Measurements from ENCODE around the gene OOSP4B. TPM values are rescaled to one million over a fixed set of nuclear protein-coding genes. Genes with fewer than 3 reads are reported as not detected.
"Not testable (repeated sequence)": the region's sequence is repeated elsewhere in the genome, so short reads cannot be mapped to it uniquely, and the experiment has no call there.

The OOSP4B gene
- polyA plus RNA-seq, 1 donor from 2014 or later = not detected

- Histone ChIP-seq H3K4me2 (ENCODE audit: low read length) (no peak overlapping the region), H3K9ac (ENCODE audit: low read length) (no peak overlapping the region), H3K4me3 (ENCODE audit: low read length) (no peak overlapping the region), H3K9me2 (ENCODE audit: insufficient read depth, low read length) (no peaks in the 10 kb centered on the region), H3F3A (ENCODE audit: insufficient read depth, low read length, poor library complexity, severe bottlenecking) (no peaks in the 10 kb centered on the region), H3K9me3 (ENCODE audit: low read length) (no peaks in the 10 kb centered on the region), H3K27me3 (ENCODE audit: insufficient read depth, low read depth, low read length) (no peaks in the 10 kb centered on the region), H3K79me2 (replicated peaks; ENCODE audit: insufficient read depth, low read length) (no peaks in the 10 kb centered on the region), H4K20me1 (ENCODE audit: insufficient read depth) (no peaks in the 10 kb centered on the region), H3K27ac (ENCODE audit: low read length) (no peak overlapping the region), H2AFZ (ENCODE audit: low read depth, low read length) (no peak overlapping the region), H3K36me3 (ENCODE audit: insufficient read depth, low read length) (no peaks in the 10 kb centered on the region)
- TF ChIP-seq, protein P1, sequence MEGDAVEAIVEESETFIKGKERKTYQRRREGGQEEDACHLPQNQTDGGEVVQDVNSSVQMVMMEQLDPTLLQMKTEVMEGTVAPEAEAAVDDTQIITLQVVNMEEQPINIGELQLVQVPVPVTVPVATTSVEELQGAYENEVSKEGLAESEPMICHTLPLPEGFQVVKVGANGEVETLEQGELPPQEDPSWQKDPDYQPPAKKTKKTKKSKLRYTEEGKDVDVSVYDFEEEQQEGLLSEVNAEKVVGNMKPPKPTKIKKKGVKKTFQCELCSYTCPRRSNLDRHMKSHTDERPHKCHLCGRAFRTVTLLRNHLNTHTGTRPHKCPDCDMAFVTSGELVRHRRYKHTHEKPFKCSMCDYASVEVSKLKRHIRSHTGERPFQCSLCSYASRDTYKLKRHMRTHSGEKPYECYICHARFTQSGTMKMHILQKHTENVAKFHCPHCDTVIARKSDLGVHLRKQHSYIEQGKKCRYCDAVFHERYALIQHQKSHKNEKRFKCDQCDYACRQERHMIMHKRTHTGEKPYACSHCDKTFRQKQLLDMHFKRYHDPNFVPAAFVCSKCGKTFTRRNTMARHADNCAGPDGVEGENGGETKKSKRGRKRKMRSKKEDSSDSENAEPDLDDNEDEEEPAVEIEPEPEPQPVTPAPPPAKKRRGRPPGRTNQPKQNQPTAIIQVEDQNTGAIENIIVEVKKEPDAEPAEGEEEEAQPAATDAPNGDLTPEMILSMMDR (IDR thresholded peaks at IDR 0.05; ENCODE audit: poor library complexity, severe bottlenecking) = no peak
- TF ChIP-seq EP300 (conservative IDR thresholded peaks at IDR 0.05; ENCODE audit: poor library complexity, severe bottlenecking) (no peak), SMC3 (conservative IDR thresholded peaks at IDR 0.05; ENCODE audit: poor library complexity) (no peak), REST (IDR thresholded peaks at IDR 0.05; ENCODE audit: borderline replicate concordance) (no peak), TAF1 (IDR thresholded peaks at IDR 0.05; ENCODE audit: low read depth) (no peak), RAD21 (conservative IDR thresholded peaks at IDR 0.05) (no peak), EZH2 (IDR thresholded peaks at IDR 0.05; ENCODE audit: borderline replicate concordance, insufficient read depth, low read length, poor library complexity, severe bottlenecking) (no peak), POLR2AphosphoS5 (IDR thresholded peaks at IDR 0.05) (no peak), MXI1 (conservative IDR thresholded peaks at IDR 0.05; ENCODE audit: poor library complexity, severe bottlenecking) (no peak)
These were observed 52.5 kb downstream of the OOSP4B start for GRCh38 chr11:60069450-60069849.

DNA sequence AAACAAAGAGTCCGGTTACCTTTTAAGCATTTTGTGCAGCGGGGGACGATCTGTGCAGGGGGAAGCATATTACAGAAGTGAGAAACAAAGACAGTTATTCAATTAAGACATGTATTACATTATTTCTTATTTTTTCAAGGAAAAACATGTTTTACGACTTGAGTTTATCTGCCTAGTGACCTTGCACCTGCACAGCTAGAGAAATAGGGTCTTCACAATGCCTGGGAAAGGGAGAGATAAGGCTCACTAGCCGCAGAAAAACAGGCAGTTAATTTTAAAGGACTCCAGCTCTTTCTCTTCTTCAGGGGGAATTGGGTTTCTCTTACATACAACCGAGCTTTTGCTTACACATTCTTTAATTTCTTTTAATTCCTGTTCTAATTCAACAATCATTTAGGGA is 54.7 kb downstream of the OOSP4B start:
- H2AFZ ChIP-seq (ENCODE audit: low read depth, low read length); H3K4me2 ChIP-seq (ENCODE audit: low read length); H3K4me3 ChIP-seq (ENCODE audit: low read length); H3K27ac ChIP-seq (ENCODE audit: low read length); H4K20me1 ChIP-seq (ENCODE audit: insufficient read depth); H3K36me3 ChIP-seq (ENCODE audit: insufficient read depth, low read length); H3F3A ChIP-seq (ENCODE audit: insufficient read depth, low read length, poor library complexity, severe bottlenecking); H3K9ac ChIP-seq (ENCODE audit: low read length); H3K27me3 ChIP-seq (ENCODE audit: insufficient read depth, low read depth, low read length); H3K79me2 ChIP-seq (replicated peaks; ENCODE audit: insufficient read depth, low read length); H3K9me2 ChIP-seq (ENCODE audit: insufficient read depth, low read length); H3K9me3 ChIP-seq (ENCODE audit: low read length): not testable (repeated sequence)

- H3F3A ChIP-seq (ENCODE audit: insufficient read depth, low read length, poor library complexity, severe bottlenecking) = no peaks in the 10 kb centered on the region
- no peaks in the 10 kb centered on the region for H3K9me3 ChIP-seq (ENCODE audit: low read length)
- H3K79me2 ChIP-seq (replicated peaks; ENCODE audit: insufficient read depth, low read length) = no peaks in the 10 kb centered on the region
- TF ChIP-seq RAD21 (conservative IDR thresholded peaks at IDR 0.05) (no peak), MXI1 (conservative IDR thresholded peaks at IDR 0.05; ENCODE audit: poor library complexity, severe bottlenecking) (no peak), EP300 (conservative IDR thresholded peaks at IDR 0.05; ENCODE audit: poor library complexity, severe bottlenecking) (no peak), POLR2AphosphoS5 (IDR thresholded peaks at IDR 0.05) (no peak), EZH2 (IDR thresholded peaks at IDR 0.05; ENCODE audit: borderline replicate concordance, insufficient read depth, low read length, poor library complexity, severe bottlenecking) (no peak), TAF1 (IDR thresholded peaks at IDR 0.05; ENCODE audit: low read depth) (no peak), SMC3 (conservative IDR thresholded peaks at IDR 0.05; ENCODE audit: poor library complexity) (no peak), REST (IDR thresholded peaks at IDR 0.05; ENCODE audit: borderline replicate concordance) (no peak)
- TF ChIP-seq, protein P1 (IDR thresholded peaks at IDR 0.05; ENCODE audit: poor library complexity, severe bottlenecking) = no peak
- no peak overlapping the region for H2AFZ ChIP-seq (ENCODE audit: low read depth, low read length)
- H3K4me2 ChIP-seq (ENCODE audit: low read length) = no peak overlapping the region
- H4K20me1 ChIP-seq (ENCODE audit: insufficient read depth) = no peaks in the 10 kb centered on the region
- no peak overlapping the region for H3K4me3 ChIP-seq (ENCODE audit: low read length)
- no peak overlapping the region for H3K9ac ChIP-seq (ENCODE audit: low read length)
- no peaks in the 10 kb centered on the region for H3K36me3 ChIP-seq (ENCODE audit: insufficient read depth, low read length)
- H3K27ac ChIP-seq (ENCODE audit: low read length) = no peak overlapping the region
- H3K27me3 ChIP-seq (ENCODE audit: insufficient read depth, low read depth, low read length) = no peaks in the 10 kb centered on the region
- H3K9me2 ChIP-seq (ENCODE audit: insufficient read depth, low read length) = no peaks in the 10 kb centered on the region
These were observed 60.3 kb downstream of the OOSP4B start for GRCh38 chr11:60077216-60077817.

Measured in neural cell (in vitro differentiated cells).